Activated naive CD4-positive, alpha-beta T cell treated with anti-CD3 and anti-CD28 coated beads for 36 hours (primary cell): ENCODE measurements around the gene CTSV. TPM values are rescaled to one million over a fixed set of nuclear protein-coding genes. Genes with fewer than 3 reads are reported as not detected.
"Not testable (repeated sequence)": the region's sequence is repeated elsewhere in the genome, so short reads cannot be mapped to it uniquely, and the experiment has no call there.

Source experiments
- CTCF ChIA-PET: fragments of 350-600 bp; sonication (Branson Sonifier 250); formaldehyde crosslinking; loops from one replicate; lab custom pipeline; 2021; ENCODE audit warnings: antibody characterized with exemption; lab: Charles Lee
- DNase-seq: peaks from one replicate; pipeline ENCODE4 v3.0.0-alpha.2; 2020
- H3K27ac Mint-ChIP-seq: one replicate; pipeline ENCODE4 v1.8.0; 2021; ENCODE audit warnings: mild to moderate bottlenecking, mixed read lengths
- H3K27me3 Mint-ChIP-seq: one replicate; pipeline ENCODE4 v1.8.0; 2021; ENCODE audit warnings: low read depth, mixed read lengths
- H3K36me3 Mint-ChIP-seq: one replicate; pipeline ENCODE4 v1.8.0; 2021; ENCODE audit warnings: low read depth, mixed read lengths
- H3K4me1 Mint-ChIP-seq: one replicate; pipeline ENCODE4 v1.8.0; 2021; ENCODE audit warnings: low read depth, mixed read lengths
- H3K4me3 Mint-ChIP-seq: one replicate; pipeline ENCODE4 v1.8.0; 2021; ENCODE audit warnings: mild to moderate bottlenecking, moderate library complexity, mixed read lengths
- H3K9me3 Mint-ChIP-seq: one replicate; pipeline ENCODE4 v1.8.0; 2021; ENCODE audit warnings: mixed read lengths
- intact Hi-C: fragments of 100-400 bp; cut with micrococcal nuclease; formaldehyde crosslinking; loops from one replicate; pipeline ENCODE4 v1.15.1; 2023
- total RNA-seq, 2 experiments: library from RNA; stranded (reverse); gene quantifications; one replicate each; pipeline ENCODE4 v1.2.3, GENCODE V29; 2021

Gene CTSV
- total RNA-seq, 2 experiments from 2014 or later, result 0.95 to 1.2 TPM

DNA sequence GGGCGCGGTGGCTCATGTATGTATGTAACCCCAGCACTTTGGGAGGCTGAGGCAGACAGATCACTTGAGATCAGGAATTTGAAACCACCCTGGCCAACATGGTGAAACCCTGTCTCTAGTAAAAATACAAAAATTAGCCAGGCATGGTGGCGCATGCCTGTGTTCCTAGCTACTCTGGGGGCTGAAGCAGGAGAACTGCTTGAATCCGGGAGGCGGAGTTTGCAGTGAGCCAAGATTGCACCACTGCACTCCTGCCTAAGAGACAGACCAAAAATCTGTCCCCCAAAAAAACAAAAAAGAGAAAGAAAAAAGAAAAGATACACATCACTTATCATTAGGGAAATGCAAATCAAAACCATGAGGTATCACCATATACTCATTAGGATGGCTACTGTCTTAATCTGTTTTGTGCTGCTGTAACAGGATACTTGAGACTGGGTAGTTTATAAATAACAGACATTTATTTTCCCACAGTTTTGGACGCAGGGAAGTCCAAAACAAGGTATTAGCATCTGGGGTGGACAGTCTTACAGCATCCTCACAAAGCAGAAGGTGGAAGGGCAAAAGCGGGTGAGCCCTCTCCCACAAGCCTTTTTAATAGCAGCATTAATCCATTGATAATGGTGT is 55.3 kb downstream of the CTSV start:
- H3K27ac Mint-ChIP-seq, H3K36me3 Mint-ChIP-seq, H3K27me3 Mint-ChIP-seq, DNase-seq, intact Hi-C loops, H3K9me3 Mint-ChIP-seq, CTCF ChIA-PET, H3K4me3 Mint-ChIP-seq: not testable (repeated sequence)
- peaks cover 12% of the 10 kb centered on the region for H3K4me1 Mint-ChIP-seq

Other genes with a start within 250 kb of the CTSV start
- gene ZNF782, start 184.6 kb downstream of the CTSV start, total RNA-seq, result 1 to 10 TPM; 2.2 to 2.8 TPM
- gene NUTM2G, start 110.3 kb downstream of the CTSV start, total RNA-seq, result not detected